ENCODE results near the gene ZNF292. TPM values are rescaled to one million over a fixed set of nuclear protein-coding genes. Genes with fewer than 3 reads are reported as not detected.

Gene ZNF292
- total RNA-seq, 1 experiment from 2014 or later, result 34.1 TPM

- Histone ChIP-seq H2AFZ (no peak overlapping the region), H3K4me1 (replicated peaks; ENCODE audit: insufficient read depth) (no peaks in the 10 kb centered on the region), H3F3A (ENCODE audit: insufficient read depth, low read depth) (no peaks in the 10 kb centered on the region), H3K27ac (no peak overlapping the region), H3K4me2 (no peak overlapping the region), H3K4me3 (no peak overlapping the region), H3K79me2 (ENCODE audit: low read depth) (peaks cover 62% of the 10 kb centered on the region), H3K36me3 (ENCODE audit: low read depth) (no peaks in the 10 kb centered on the region), H3K9me2 (ENCODE audit: insufficient read depth) (no peaks in the 10 kb centered on the region), H3K9me3 (ENCODE audit: insufficient read depth, low read depth) (no peaks in the 10 kb centered on the region), H4K20me1 (ENCODE audit: insufficient read depth) (peaks cover 27% of the 10 kb centered on the region), H3K27me3 (ENCODE audit: insufficient read depth, low read depth) (no peaks in the 10 kb centered on the region)
- TF ChIP-seq CTCF (conservative IDR thresholded peaks at IDR 0.05), result no peak
- no peak for TF ChIP-seq EZH2 (IDR thresholded peaks at IDR 0.05; ENCODE audit: low read depth)
- intact Hi-C loops (cut with micrococcal nuclease; ENCODE audit: unreplicated experiment), result no loop called here
- POLR2A ChIA-PET (ENCODE audit: unreplicated experiment), result no interaction called here
- CTCF ChIA-PET, result no interaction called here
- BruUV-seq (replicated peaks), result no TSS peak
- no peak for DNase-seq
Measured at GRCh38 chr6:87180105-87180728, 24.9 kb downstream of the ZNF292 start.

GRCh38 chr6:87181903-87182302, 26.5 kb downstream of the ZNF292 start:
- no peaks in the 10 kb centered on the region for H3F3A ChIP-seq (ENCODE audit: insufficient read depth, low read depth)
- POLR2A ChIA-PET (ENCODE audit: unreplicated experiment), result no interaction called here
- no peaks in the 10 kb centered on the region for H3K36me3 ChIP-seq (ENCODE audit: low read depth)
- CTCF ChIA-PET, result no interaction called here
- H3K27me3 ChIP-seq (ENCODE audit: insufficient read depth, low read depth), result no peaks in the 10 kb centered on the region
- H4K20me1 ChIP-seq (ENCODE audit: insufficient read depth), result peaks cover 14% of the 10 kb centered on the region
- no peak overlapping the region for H2AFZ ChIP-seq
- peaks cover 53% of the 10 kb centered on the region for H3K79me2 ChIP-seq (ENCODE audit: low read depth)
- BruUV-seq (replicated peaks), result no TSS peak
- DNase-seq, result no peak
- no peaks in the 10 kb centered on the region for H3K9me2 ChIP-seq (ENCODE audit: insufficient read depth)
- H3K4me2 ChIP-seq, result no peak overlapping the region
- intact Hi-C loops (cut with micrococcal nuclease; ENCODE audit: unreplicated experiment), result no loop called here
- H3K4me3 ChIP-seq, result no peak overlapping the region
- TF ChIP-seq CTCF (conservative IDR thresholded peaks at IDR 0.05) (no peak), EZH2 (IDR thresholded peaks at IDR 0.05; ENCODE audit: low read depth) (no peak)
- no peak overlapping the region for H3K27ac ChIP-seq
- H3K4me1 ChIP-seq (replicated peaks; ENCODE audit: insufficient read depth), result no peaks in the 10 kb centered on the region
- H3K9me3 ChIP-seq (ENCODE audit: insufficient read depth, low read depth), result no peaks in the 10 kb centered on the region

GRCh38 chr6:87182321-87182720, 27.0 kb downstream of the ZNF292 start:
- no peak overlapping the region for H3K4me2 ChIP-seq
- no peaks in the 10 kb centered on the region for H3K9me3 ChIP-seq (ENCODE audit: insufficient read depth, low read depth)
- BruUV-seq (replicated peaks), result no TSS peak
- no peaks in the 10 kb centered on the region for H3K36me3 ChIP-seq (ENCODE audit: low read depth)
- H3K9me2 ChIP-seq (ENCODE audit: insufficient read depth), result no peaks in the 10 kb centered on the region
- no peaks in the 10 kb centered on the region for H3F3A ChIP-seq (ENCODE audit: insufficient read depth, low read depth)
- intact Hi-C loops (cut with micrococcal nuclease; ENCODE audit: unreplicated experiment), result no loop called here
- no peak for DNase-seq
- no peak for TF ChIP-seq EZH2 (IDR thresholded peaks at IDR 0.05; ENCODE audit: low read depth)
- POLR2A ChIA-PET (ENCODE audit: unreplicated experiment), result no interaction called here
- CTCF ChIA-PET, result no interaction called here
- no peak overlapping the region for H3K27ac ChIP-seq
- no peaks in the 10 kb centered on the region for H3K4me1 ChIP-seq (replicated peaks; ENCODE audit: insufficient read depth)
- no peak overlapping the region for H2AFZ ChIP-seq
- H4K20me1 ChIP-seq (ENCODE audit: insufficient read depth), result peaks cover 13% of the 10 kb centered on the region
- H3K27me3 ChIP-seq (ENCODE audit: insufficient read depth, low read depth), result no peaks in the 10 kb centered on the region
- peaks cover 51% of the 10 kb centered on the region for H3K79me2 ChIP-seq (ENCODE audit: low read depth)
- no peak overlapping the region for H3K4me3 ChIP-seq

- H3K27ac ChIP-seq, result no peak overlapping the region
- no peaks in the 10 kb centered on the region for H3K4me1 ChIP-seq (replicated peaks; ENCODE audit: insufficient read depth)
- no TSS peak for BruUV-seq (replicated peaks)
- no peak for DNase-seq
- ChIA-PET CTCF (no interaction called here), POLR2A (ENCODE audit: unreplicated experiment) (no interaction called here)
- no peak overlapping the region for H2AFZ ChIP-seq
- H3K36me3 ChIP-seq (ENCODE audit: low read depth), result no peaks in the 10 kb centered on the region
- no peak overlapping the region for H3K4me3 ChIP-seq
- H3K79me2 ChIP-seq (ENCODE audit: low read depth), result peaks cover 48% of the 10 kb centered on the region
- no peak overlapping the region for H3K4me2 ChIP-seq
- no peaks in the 10 kb centered on the region for H3K9me3 ChIP-seq (ENCODE audit: insufficient read depth, low read depth)
- no peaks in the 10 kb centered on the region for H3K9me2 ChIP-seq (ENCODE audit: insufficient read depth)
- H4K20me1 ChIP-seq (ENCODE audit: insufficient read depth), result peaks cover 9% of the 10 kb centered on the region
- no peaks in the 10 kb centered on the region for H3K27me3 ChIP-seq (ENCODE audit: insufficient read depth, low read depth)
- intact Hi-C loops (cut with micrococcal nuclease; ENCODE audit: unreplicated experiment), result no loop called here
- TF ChIP-seq CTCF (conservative IDR thresholded peaks at IDR 0.05), result no peak
- no peak for TF ChIP-seq EZH2 (IDR thresholded peaks at IDR 0.05; ENCODE audit: low read depth)
- no peaks in the 10 kb centered on the region for H3F3A ChIP-seq (ENCODE audit: insufficient read depth, low read depth)
Measured at GRCh38 chr6:87182940-87183339, 27.6 kb downstream of the ZNF292 start.

All from PC-9 (cell line).